NK-92 treated with Interleukin-12 subunit alpha and Interleukin-12 subunit beta, amount 100 ng/mL, for 24 hours (cell line): ENCODE measurements around the gene TMBIM1.
"Not testable (repeated sequence)": the region's sequence is repeated elsewhere in the genome, so short reads cannot be mapped to it uniquely, and the experiment has no call there.

Experiments used
- DNase-seq: peaks from one replicate; lab custom pipeline; 2025; lab: John Stamatoyannopoulos, UW

Gene TMBIM1

GRCh38 chr2:218317835-218318234, 25.5 kb upstream of the TMBIM1 start:
- no peak for DNase-seq

- DNase-seq: no peak
Observed at GRCh38 chr2:218317303-218317630, 25.0 kb upstream of the TMBIM1 start.

- DNase-seq: no peak
Observed at GRCh38 chr2:218315397-218315796, 23.1 kb upstream of the TMBIM1 start.

GRCh38 chr2:218314764-218315163, 22.5 kb upstream of the TMBIM1 start:
- not testable (repeated sequence) for DNase-seq

GRCh38 chr2:218313356-218313755, 21.1 kb upstream of the TMBIM1 start:
- no peak for DNase-seq

GRCh38 chr2:218312267-218312756, 20.0 kb upstream of the TMBIM1 start:
- no peak for DNase-seq

- not testable (repeated sequence) for DNase-seq
Observed at GRCh38 chr2:218311541-218312266, 19.4 kb upstream of the TMBIM1 start.

GRCh38 chr2:218310853-218311540, 18.7 kb upstream of the TMBIM1 start:
- DNase-seq: no peak

- no peak for DNase-seq
Observed at GRCh38 chr2:218307415-218308090, 15.2 kb upstream of the TMBIM1 start.

- DNase-seq: no peak
Observed at GRCh38 chr2:218306184-218306920, 14.0 kb upstream of the TMBIM1 start.

- no peak for DNase-seq
Observed at GRCh38 chr2:218305383-218305782, 13.1 kb upstream of the TMBIM1 start.

- DNase-seq: peak; percentile 65
Observed at GRCh38 chr2:218301176-218301819, 9.0 kb upstream of the TMBIM1 start.

- no peak for DNase-seq
Observed at GRCh38 chr2:218300141-218300540, 7.8 kb upstream of the TMBIM1 start.

GRCh38 chr2:218298314-218298875, 6.1 kb upstream of the TMBIM1 start:
- DNase-seq: no peak

GRCh38 chr2:218296847-218297246, 4.5 kb upstream of the TMBIM1 start:
- no peak for DNase-seq

GRCh38 chr2:218296200-218296599, 3.9 kb upstream of the TMBIM1 start:
- no peak for DNase-seq

GRCh38 chr2:218295029-218295428, 2.7 kb upstream of the TMBIM1 start:
- DNase-seq: no peak

- DNase-seq: no peak
Observed at GRCh38 chr2:218294430-218295022, 2.2 kb upstream of the TMBIM1 start.

GRCh38 chr2:218293715-218294429, 1.6 kb upstream of the TMBIM1 start:
- DNase-seq: no peak

GRCh38 chr2:218291318-218292047, 820 bp downstream of the TMBIM1 start:
- DNase-seq: no peak
